IMR-90 (cell line): Measurements from ENCODE around the gene DLD. TPM values are rescaled to one million over a fixed set of nuclear protein-coding genes. Genes with fewer than 3 reads are reported as not detected.

ENCODE experiments used
- ATAC-seq: fragments of 200-7000 bp; cut with Tn5 transposase; 2 replicates; pipeline ENCODE4 v1.9.1; 2020; ENCODE audit warnings: low read depth, mild to moderate bottlenecking, moderate library complexity
- BruUV-seq: library from RNA; stranded (reverse); fragments of 400-500 nt; replicated peaks from 2 replicates; lab custom pipeline; 2021; lab: Mats Ljungman, UMichigan
- CTCF ChIA-PET: fragments of 300-600 bp; formaldehyde crosslinking; extraction: SDS; loops from one replicate; lab custom pipeline; 2021; ENCODE audit warnings: antibody characterized with exemption; lab: Yijun Ruan, JAX
- POLR2A ChIA-PET: fragments of 300-600 bp; sonication (Branson Sonifier 250); formaldehyde crosslinking; loops from one replicate; lab custom pipeline; 2022; ENCODE audit warnings: antibody characterized with exemption; ENCODE audit not compliant: unreplicated experiment; lab: Charles Lee
- DNase-seq: peaks from one replicate; pipeline ENCODE4 v3.0.0; 2013
- H2AFZ ChIP-seq: replicated peaks from 2 replicates; pipeline ENCODE3; 2013; ENCODE audit warnings: low read length, mild to moderate bottlenecking; ENCODE audit not compliant: poor library complexity
- H2AK5ac ChIP-seq: 2 replicates; pipeline ENCODE4 v1.6.1; 2013; ENCODE audit warnings: low read depth, low read length, inconsistent platforms
- H2AK9ac ChIP-seq: replicated peaks from 2 replicates; pipeline ENCODE3; 2013; ENCODE audit warnings: mild to moderate bottlenecking, low read depth, low read length, moderate library complexity; ENCODE audit not compliant: poor library complexity
- H2BK120ac ChIP-seq: 2 replicates; pipeline ENCODE4 v1.6.1; 2013; ENCODE audit warnings: low read depth, low read length, inconsistent platforms
- H2BK15ac ChIP-seq: 3 replicates; pipeline ENCODE4 v1.6.1; 2013; ENCODE audit warnings: low read depth, low read length, inconsistent platforms
- H2BK20ac ChIP-seq: 2 replicates; pipeline ENCODE4 v1.6.1; 2013; ENCODE audit warnings: low read depth, mild to moderate bottlenecking, inconsistent platforms, low read length, moderate library complexity
- H2BK5ac ChIP-seq: 2 replicates; pipeline ENCODE4 v1.6.1; 2013; ENCODE audit warnings: mild to moderate bottlenecking, low read depth, low read length, inconsistent platforms; ENCODE audit not compliant: poor library complexity, severe bottlenecking
- H3K14ac ChIP-seq: replicated peaks from 2 replicates; pipeline ENCODE4 v1.6.1; 2013; ENCODE audit warnings: low read depth, low read length, inconsistent platforms
- H3K18ac ChIP-seq: 2 replicates; pipeline ENCODE4 v1.6.1; 2013; ENCODE audit warnings: low read depth, low read length, control low read depth
- H3K23ac ChIP-seq: 2 replicates; pipeline ENCODE4 v1.6.1; 2013; ENCODE audit warnings: low read depth, low read length, inconsistent platforms
- H3K27ac ChIP-seq: 2 replicates; pipeline ENCODE4 v1.5.1; 2013; ENCODE audit warnings: mild to moderate bottlenecking, control low read depth, low read length; ENCODE audit not compliant: insufficient read depth
- H3K27me3 ChIP-seq: 2 replicates; pipeline ENCODE4 v1.6.1; 2013; ENCODE audit warnings: low read length; ENCODE audit not compliant: control insufficient read depth, insufficient read depth
- H3K36me3 ChIP-seq: 2 replicates; pipeline ENCODE4 v1.6.1; 2013; ENCODE audit warnings: low read length, mixed read lengths; ENCODE audit not compliant: control insufficient read depth, insufficient read depth
- H3K4ac ChIP-seq: 2 replicates; pipeline ENCODE4 v1.6.1; 2013; ENCODE audit warnings: low read depth, low read length, inconsistent platforms
- H3K4me1 ChIP-seq: 2 replicates; pipeline ENCODE4 v1.6.1; 2013; ENCODE audit warnings: low read length, mixed read lengths; ENCODE audit not compliant: control insufficient read depth, insufficient read depth
- H3K4me2 ChIP-seq: 2 replicates; pipeline ENCODE4 v1.6.1; 2013; ENCODE audit warnings: low read depth, mild to moderate bottlenecking, control low read depth, low read length, moderate library complexity
- H3K4me3 ChIP-seq: 2 replicates; pipeline ENCODE4 v1.5.1; 2013; ENCODE audit warnings: low read depth, mild to moderate bottlenecking, control low read depth, low read length, moderate library complexity; ENCODE audit not compliant: insufficient read depth
- H3K56ac ChIP-seq: 2 replicates; pipeline ENCODE4 v1.6.1; 2013; ENCODE audit warnings: low read length, inconsistent platforms; ENCODE audit not compliant: insufficient read depth; ENCODE audit errors: extremely low read depth
- H3K79me1 ChIP-seq, 2 experiments: 2 replicates each; pipeline ENCODE4 v1.6.1; 2013; ENCODE audit warnings: low read length in 2 of 2, inconsistent platforms in 1 of 2, low read depth in 1 of 2
- H3K9ac ChIP-seq: 2 replicates; pipeline ENCODE4 v1.6.1; 2013; ENCODE audit warnings: low read depth, low read length, control low read depth
- H3K9me1 ChIP-seq: 2 replicates; pipeline ENCODE4 v1.6.1; 2013; ENCODE audit warnings: low read length, inconsistent platforms; ENCODE audit not compliant: insufficient read depth
- H3K9me3 ChIP-seq: 2 replicates; pipeline ENCODE4 v1.6.1; 2013; ENCODE audit warnings: low read length; ENCODE audit not compliant: control insufficient read depth, insufficient read depth
- H4K20me1 ChIP-seq: 2 replicates; pipeline ENCODE4 v1.6.1; 2013; ENCODE audit warnings: low read length, inconsistent platforms; ENCODE audit not compliant: insufficient read depth
- H4K5ac ChIP-seq: 2 replicates; pipeline ENCODE4 v1.6.1; 2013; ENCODE audit warnings: mild to moderate bottlenecking, low read depth, low read length, control low read depth
- H4K8ac ChIP-seq, 2 experiments: 2 replicates each; pipeline ENCODE4 v1.6.1; 2013; ENCODE audit warnings: low read depth in 2 of 2, low read length in 2 of 2, control low read depth in 1 of 2, inconsistent platforms in 1 of 2
- H4K91ac ChIP-seq: 2 replicates; pipeline ENCODE4 v1.6.1; 2013; ENCODE audit warnings: low read depth, low read length, inconsistent platforms; ENCODE audit not compliant: insufficient read depth
- BHLHE40 ChIP-seq: fragments of 150-350 bp; IDR thresholded peaks from 2 replicates; pipeline ENCODE4 v1.6.1; 2016; ENCODE audit warnings: mild to moderate bottlenecking, low read depth, low read length
- CTCF ChIP-seq: conservative IDR thresholded peaks from 2 replicates; pipeline ENCODE4 v1.5.1; 2012; ENCODE audit warnings: mild to moderate bottlenecking, low read depth, low read length, improper control_type of control experiment
- FOS ChIP-seq: fragments of 150-350 bp; IDR thresholded peaks from 2 replicates; pipeline ENCODE4 v1.6.1; 2016; ENCODE audit warnings: low read depth, low read length
- MAFK ChIP-seq: IDR thresholded peaks from 2 replicates; pipeline ENCODE4 v1.6.1; 2012; ENCODE audit warnings: low read depth, low read length, improper control_type of control experiment
- POLR2A ChIP-seq: IDR thresholded peaks from 2 replicates; pipeline ENCODE4 v1.6.1; 2012; ENCODE audit warnings: mild to moderate bottlenecking, low read depth, low read length
- RAD21 ChIP-seq: IDR thresholded peaks from 2 replicates; pipeline ENCODE4 v1.6.1; 2012; ENCODE audit warnings: low read length, improper control_type of control experiment
- RCOR1 ChIP-seq: IDR thresholded peaks from 2 replicates; pipeline ENCODE4 v1.6.1; 2012; ENCODE audit warnings: mild to moderate bottlenecking, low read length, improper control_type of control experiment; ENCODE audit not compliant: insufficient replicate concordance
- RFX5 ChIP-seq: IDR thresholded peaks from 2 replicates; pipeline ENCODE4 v1.8.0; 2012; ENCODE audit warnings: low read depth, mild to moderate bottlenecking, low read length, moderate library complexity
- USF2 ChIP-seq: fragments of 150-350 bp; IDR thresholded peaks from 2 replicates; pipeline ENCODE4 v1.6.1; 2017; ENCODE audit warnings: mild to moderate bottlenecking, antibody characterized with exemption, low read length, low read depth
- WGBS, 2 experiments: methylation state at CpG; one replicate each; pipeline versions ENCODE4 v1.1.5 to v1.1.7; 2013; ENCODE audit warnings: missing lambda C conversion rate in 2 of 2; ENCODE audit not compliant: insufficient read length in 1 of 2; ENCODE audit errors: extremely low coverage in 2 of 2; 5-methylcytosine and 5-hydroxymethylcytosine counted together
- dilution Hi-C: fragments of 300-500 bp; cut with HindIII; formaldehyde crosslinking; loops from one replicate; pipeline ENCODE4 v1.14.3; 2018; ENCODE audit warnings: low sequenced_read_pairs; ENCODE audit not compliant: unreplicated experiment
- in situ Hi-C: fragments of 300-500 bp; cut with MboI; formaldehyde crosslinking; loops from 3 replicates; pipeline ENCODE4 v1.14.3; 2019; ENCODE audit warnings: low sequenced_read_pairs, inconsistent platforms, mixed read lengths
- intact Hi-C: fragments of 100-400 bp; cut with micrococcal nuclease; formaldehyde crosslinking; loops from 2 replicates; pipeline ENCODE4 v1.10.0; 2022
- polyA plus RNA-seq, 3 experiments: library from polyadenylated mRNA; depleted of rRNA; stranded (reverse); fragments of >200 nt; gene quantifications; 2 replicates each; pipeline ENCODE4 v1.2.3, GENCODE V29; 2012; ENCODE audit warnings: low replicate concordance in 1 of 3
- total RNA-seq: library from RNA; depleted of rRNA; stranded (reverse); fragments of >200 nt; gene quantifications from 2 replicates; pipeline ENCODE4 v1.2.3, GENCODE V29; 2012

The DLD gene
- total and polyA plus RNA-seq, 2 of the 4 experiments (the other 2 are of a cell fraction): 121 to 361 TPM

GRCh38 chr7:107909445-107909844, 18.5 kb downstream of the DLD start:
- H2BK120ac ChIP-seq: no peak overlapping the region
- ChIA-PET POLR2A (no interaction called here), CTCF (no interaction called here)
- H2AK5ac ChIP-seq: no peak overlapping the region
- WGBS, 2 experiments: no CpG with 5 or more reads among the region's 1 CpG
- no peak overlapping the region for H2AFZ ChIP-seq
- H2BK20ac ChIP-seq: no peak overlapping the region
- dilution Hi-C loops (no loop called here), in situ Hi-C loops (no loop called here), intact Hi-C loops (no loop called here)
- no peak overlapping the region for H3K9ac ChIP-seq
- no peak overlapping the region for H4K5ac ChIP-seq
- H3K4ac ChIP-seq: no peak overlapping the region
- no peak overlapping the region for H3K27ac ChIP-seq
- DNase-seq (no peak), ATAC-seq (no peak)
- H3K4me1 ChIP-seq: no peaks in the 10 kb centered on the region
- H3K27me3 ChIP-seq: no peaks in the 10 kb centered on the region
- no peak overlapping the region for H3K18ac ChIP-seq
- no peak overlapping the region for H3K14ac ChIP-seq
- H3K23ac ChIP-seq: no peak overlapping the region
- no peak overlapping the region for H2BK15ac ChIP-seq
- H3K4me2 ChIP-seq: no peak overlapping the region
- H4K20me1 ChIP-seq: no peaks in the 10 kb centered on the region
- H3K9me3 ChIP-seq: no peaks in the 10 kb centered on the region
- H3K36me3 ChIP-seq: peaks cover 15% of the 10 kb centered on the region
- H3K9me1 ChIP-seq: no peaks in the 10 kb centered on the region; the same call in 1 of the 2 replicates
- H4K8ac ChIP-seq: no peak overlapping the region
- H4K91ac ChIP-seq: no peak overlapping the region
- H3K79me1 ChIP-seq: peaks cover 9 to 15% of the 10 kb centered on the region in 2 experiments; a peak in 3 of 4 replicates
- no TSS peak for BruUV-seq
- no peak for TF ChIP-seq FOS
- TF ChIP-seq BHLHE40: no peak
- no peak for TF ChIP-seq POLR2A
- no peak for TF ChIP-seq MAFK
- TF ChIP-seq USF2: no peak
- TF ChIP-seq RAD21: no peak
- TF ChIP-seq RCOR1: no peak
- no peak for TF ChIP-seq CTCF
- no peak for TF ChIP-seq RFX5
- H3K56ac ChIP-seq: no peak overlapping the region
- no peak overlapping the region for H2BK5ac ChIP-seq
- H3K4me3 ChIP-seq: no peak overlapping the region
- no peak overlapping the region for H2AK9ac ChIP-seq
